GM12872 (cell line): ENCODE measurements around the gene ZC3H18.

Experiments used
- CTCF ChIP-seq: IDR thresholded peaks from 3 replicates; pipeline ENCODE4 v1.5.1; 2011; ENCODE audit warnings: low read depth, mild to moderate bottlenecking, low read length, moderate library complexity; ENCODE audit not compliant: insufficient read depth

Gene ZC3H18

GRCh38 chr16:88613911-88614817 is 44.0 kb downstream of the ZC3H18 start:
- TF ChIP-seq CTCF, result no peak

- no peak for TF ChIP-seq CTCF
These were observed 44.8 kb downstream of the ZC3H18 start for GRCh38 chr16:88614818-88615580.

- no peak for TF ChIP-seq CTCF
These were observed 46.1 kb downstream of the ZC3H18 start for GRCh38 chr16:88616320-88616719.

GRCh38 chr16:88616736-88617135 is 46.5 kb downstream of the ZC3H18 start:
- no peak for TF ChIP-seq CTCF

- TF ChIP-seq CTCF, result no peak
These were observed 47.2 kb downstream of the ZC3H18 start for GRCh38 chr16:88617268-88618031.

- no peak for TF ChIP-seq CTCF
These were observed 48.2 kb downstream of the ZC3H18 start for GRCh38 chr16:88618182-88618955.
